Pancreas (tissue), 10 donors: ENCODE data around the gene CSNK2B. TPM values are rescaled to one million over a fixed set of nuclear protein-coding genes. Genes with fewer than 3 reads are reported as not detected.
A peak's percentile ranks its signal among the peaks of the same experiment; 100 is the strongest.

ENCODE experiments used
- ATAC-seq, 4 donors: fragments of 200-7000 bp; cut with Tn5 transposase; one replicate each; pipeline versions ENCODE4 v1.8.0 to v1.9.1; 2020; ENCODE audit warnings: mild to moderate bottlenecking in 4 of 4, moderate library complexity in 4 of 4
- DNase-seq, 6 donors: peaks; one replicate each; pipeline ENCODE4 v3.0.0-alpha.2; 2020
- FAIRE-seq: peaks from 2 replicates; lab custom pipeline; 2012; peaks lifted over from hg19 to GRCh38; lab: Jason Lieb, UNC
- H3K27ac ChIP-seq, 4 donors: fragments of 200-600 bp; sonication (generic); 1 replicate in 3 of 4; 2 replicates in 1 of 4; pipeline versions ENCODE4 v1.5.0 to v1.8.0; 2020
- H3K27me3 ChIP-seq, 4 donors: fragments of 200-600 bp; one replicate each; pipeline ENCODE4 v1.8.0; 2021
- H3K36me3 ChIP-seq, 3 donors: fragments of 200-600 bp; sonication (generic) in 1 of 3; one replicate each; pipeline versions ENCODE4 v1.5.0 to v1.8.0; 2020 to 2021
- H3K4me1 ChIP-seq, 3 donors: fragments of 200-600 bp; one replicate each; pipeline ENCODE4 v1.8.0; 2021
- H3K4me3 ChIP-seq, 4 donors: fragments of 200-600 bp; sonication (generic) in 2 of 4; one replicate each; pipeline versions ENCODE4 v1.5.0 to v1.8.0; 2020 to 2021
- H3K9me3 ChIP-seq, 4 donors: fragments of 200-600 bp; one replicate each; pipeline ENCODE4 v1.8.0; 2021
- CTCF ChIP-seq, 4 donors: fragments of 200-600 bp; sonication (generic) in 3 of 4; IDR thresholded peaks; one replicate each; pipeline versions ENCODE4 v1.5.0 to v1.8.0; 2021; ENCODE audit warnings: antibody characterized with exemption in 4 of 4
- WGBS, 2 donors: extraction: QIAGEN DNeasy Blood & Tissue Kit; methylation state at CpG; one replicate each; pipeline ENCODE4 v1.1.7; 2013; 5-methylcytosine and 5-hydroxymethylcytosine counted together
- intact Hi-C, 3 donors: fragments of 100-400 bp; cut with DNase I; formaldehyde crosslinking; loops; one replicate each; pipeline versions ENCODE4 v1.11.1 to v1.14.2; 2022
- polyA plus RNA-seq, 2 donors: library from polyadenylated mRNA; stranded (reverse); fragments of 200-250 nt; gene quantifications; one replicate each; pipeline ENCODE4 v1.2.3, GENCODE V29; 2013
- total RNA-seq, 6 donors: library from RNA; stranded (reverse); fragmentation: NEBNext Ultra II Directional in 4 of 6; extraction: Animal tissue kit (Norgen Biotek cat#: 25700) in 4 of 6; gene quantifications; one replicate each; pipeline versions ENCODE4 v1.2.1 to v1.2.4, GENCODE V29; 2021 to 2023
- donor health status: healthy with polysubstance abuse.
- donor health status: DM: no; HTN: no; CAD: no; lungs with moderate emphysema.
- donor health status: DM: no; HTN: no; CAD: no.
- donor health status: control.
- donor health status: control.
- donor health status: Bipolar disorder and iron deficiency.
- donor health status: DM: yes; HTN: yes; CAD: no.
- donor health status: DM: no; HTN: no; CAD: no.
- donor health status: DM: no; HTN: no; CAD: no.
- donor health status: DM: yes; HTN: yes; CAD: no.

The CSNK2B gene
- total and polyA plus RNA-seq, 8 donors = 48.1 to 116 (median 59.3) TPM

- Histone ChIP-seq H3K4me1 (peaks cover 0 to 5% (median under 1%) of the 10 kb centered on the region in 3 donors), H3K4me3 (no peak overlapping the region), H3K36me3 (peaks cover 10 to 91% (median 49%) of the 10 kb centered on the region in 3 donors), H3K9me3 (no peaks in the 10 kb centered on the region), H3K27ac (no peak overlapping the region), H3K27me3 (no peaks in the 10 kb centered on the region)
- intact Hi-C loops = no loop called here
- WGBS, 2 donors = 93 to 95% methylated on average over 9 of the region's 9 CpGs
- no peak for FAIRE-seq
- ATAC-seq = no peak
- TF ChIP-seq CTCF (IDR thresholded peaks at IDR 0.05) = no peak
- no peak for DNase-seq
Observed at GRCh38 chr6:31645325-31645724, 20.6 kb upstream of the CSNK2B start.

GRCh38 chr6:31651602-31652191 lies 14.2 kb upstream of the CSNK2B start:
- H3K4me1 ChIP-seq = peaks cover 0 to 16% (median 15%) of the 10 kb centered on the region in 3 donors
- no peak for TF ChIP-seq CTCF (IDR thresholded peaks at IDR 0.05)
- peaks cover 0 to 27% (median 14%) of the 10 kb centered on the region in 3 donors for H3K36me3 ChIP-seq
- DNase-seq (peak in 1 of 6 donors; percentile 70), FAIRE-seq (no peak), ATAC-seq (peak; percentile 53 to 77 (median 66))
- no peaks in the 10 kb centered on the region for H3K27me3 ChIP-seq
- H3K4me3 ChIP-seq = peak overlapping the region; percentile 38 to 78 (median 58)
- H3K27ac ChIP-seq = peak overlapping the region; percentile 84 to 98 (median 96)
- intact Hi-C loops = no loop called here
- 1 to 3% methylated on average over 29 of the region's 29 CpGs for WGBS, 2 donors
- no peaks in the 10 kb centered on the region for H3K9me3 ChIP-seq

GRCh38 chr6:31652925-31653724 lies 12.8 kb upstream of the CSNK2B start:
- FAIRE-seq (peak; percentile 17), DNase-seq (peak in 5 of 6 donors; percentile 78 to 89 (median 85)), ATAC-seq (peak; percentile 75 to 86 (median 82))
- Histone ChIP-seq H3K36me3 (peaks cover 0 to 14% (median 5%) of the 10 kb centered on the region in 3 donors), H3K4me3 (peak overlapping the region; percentile 41 to 78 (median 69)), H3K27ac (peak overlapping the region; percentile 84 to 98 (median 96)), H3K27me3 (no peaks in the 10 kb centered on the region), H3K4me1 (peaks cover 4 to 18% (median 15%) of the 10 kb centered on the region in 3 donors), H3K9me3 (no peaks in the 10 kb centered on the region)
- no peak for TF ChIP-seq CTCF (IDR thresholded peaks at IDR 0.05)
- WGBS, 2 donors = 6 to 7% methylated on average over 37 of the region's 37 CpGs
- intact Hi-C loops = no loop called here

- FAIRE-seq (no peak), DNase-seq (no peak), ATAC-seq (no peak)
- Histone ChIP-seq H3K9me3 (no peaks in the 10 kb centered on the region), H3K4me1 (peaks cover 16 to 32% (median 22%) of the 10 kb centered on the region in 3 donors), H3K36me3 (no peaks in the 10 kb centered on the region), H3K27ac (no peak overlapping the region), H3K4me3 (no peak overlapping the region), H3K27me3 (no peaks in the 10 kb centered on the region)
- WGBS, 2 donors = 86 to 89% methylated on average over 8 of the region's 8 CpGs
- TF ChIP-seq CTCF (IDR thresholded peaks at IDR 0.05) = no peak
- intact Hi-C loops = no loop called here
Observed at GRCh38 chr6:31654574-31655348, 11.1 kb upstream of the CSNK2B start.
